Rectal smooth muscle tissue (tissue), 1 donor: ENCODE measurements around the gene CMSS1.

Experiments
- H3K27ac ChIP-seq: one replicate; pipeline ENCODE4 v1.7.0; 2013; ENCODE audit warnings: low read depth, low read length, inconsistent platforms
- H3K27me3 ChIP-seq: one replicate; pipeline ENCODE4 v1.7.0; 2013; ENCODE audit warnings: low read length; ENCODE audit not compliant: control insufficient read depth, insufficient read depth
- H3K36me3 ChIP-seq: one replicate; pipeline ENCODE4 v1.7.0; 2013; ENCODE audit warnings: low read length; ENCODE audit not compliant: control insufficient read depth, insufficient read depth
- H3K4me1 ChIP-seq: one replicate; pipeline ENCODE4 v1.7.0; 2013; ENCODE audit warnings: low read length; ENCODE audit not compliant: control insufficient read depth, insufficient read depth
- H3K4me3 ChIP-seq: one replicate; pipeline ENCODE4 v1.7.0; 2013; ENCODE audit warnings: low read length
- H3K9ac ChIP-seq: one replicate; pipeline ENCODE4 v1.7.0; 2013; ENCODE audit warnings: low read length

CMSS1 gene

GRCh38 chr3:100205171-100205570, 387.5 kb downstream of the CMSS1 start:
- H3K36me3 ChIP-seq: no peaks in the 10 kb centered on the region
- no peak overlapping the region for H3K4me3 ChIP-seq
- no peaks in the 10 kb centered on the region for H3K27me3 ChIP-seq
- peaks cover 4% of the 10 kb centered on the region for H3K4me1 ChIP-seq
- no peak overlapping the region for H3K27ac ChIP-seq
- H3K9ac ChIP-seq: no peak overlapping the region

GRCh38 chr3:100206687-100207086, 389.0 kb downstream of the CMSS1 start:
- no peaks in the 10 kb centered on the region for H3K36me3 ChIP-seq
- no peak overlapping the region for H3K27ac ChIP-seq
- no peaks in the 10 kb centered on the region for H3K27me3 ChIP-seq
- no peak overlapping the region for H3K4me3 ChIP-seq
- no peak overlapping the region for H3K9ac ChIP-seq
- peaks cover 14% of the 10 kb centered on the region for H3K4me1 ChIP-seq

- Histone ChIP-seq H3K27ac (no peak overlapping the region), H3K9ac (no peak overlapping the region), H3K4me1 (peaks cover 14% of the 10 kb centered on the region), H3K36me3 (no peaks in the 10 kb centered on the region), H3K27me3 (no peaks in the 10 kb centered on the region), H3K4me3 (no peak overlapping the region)
Observed at GRCh38 chr3:100207886-100208285, 390.2 kb downstream of the CMSS1 start.

GRCh38 chr3:100209169-100209568, 391.5 kb downstream of the CMSS1 start:
- Histone ChIP-seq H3K27ac (no peak overlapping the region), H3K9ac (no peak overlapping the region), H3K27me3 (no peaks in the 10 kb centered on the region), H3K4me3 (no peak overlapping the region), H3K4me1 (peaks cover 14% of the 10 kb centered on the region), H3K36me3 (no peaks in the 10 kb centered on the region)

- H3K4me1 ChIP-seq: peaks cover 14% of the 10 kb centered on the region
- H3K9ac ChIP-seq: no peak overlapping the region
- no peak overlapping the region for H3K4me3 ChIP-seq
- H3K27ac ChIP-seq: peak overlapping the region; percentile 87
- no peaks in the 10 kb centered on the region for H3K27me3 ChIP-seq
- no peaks in the 10 kb centered on the region for H3K36me3 ChIP-seq
Observed at GRCh38 chr3:100209948-100210771, 392.5 kb downstream of the CMSS1 start.

GRCh38 chr3:100210772-100211135, 393.1 kb downstream of the CMSS1 start:
- Histone ChIP-seq H3K4me1 (peaks cover 14% of the 10 kb centered on the region), H3K36me3 (no peaks in the 10 kb centered on the region), H3K27ac (peak overlapping the region; percentile 87), H3K27me3 (no peaks in the 10 kb centered on the region), H3K9ac (no peak overlapping the region), H3K4me3 (no peak overlapping the region)

GRCh38 chr3:100213891-100214573, 396.4 kb downstream of the CMSS1 start:
- H3K4me3 ChIP-seq: no peak overlapping the region
- no peak overlapping the region for H3K9ac ChIP-seq
- H3K27ac ChIP-seq: peak overlapping the region; percentile 11
- peaks cover 14% of the 10 kb centered on the region for H3K4me1 ChIP-seq
- no peaks in the 10 kb centered on the region for H3K36me3 ChIP-seq
- no peaks in the 10 kb centered on the region for H3K27me3 ChIP-seq

- Histone ChIP-seq H3K27ac (no peak overlapping the region), H3K36me3 (no peaks in the 10 kb centered on the region), H3K9ac (no peak overlapping the region), H3K4me1 (peaks cover 14% of the 10 kb centered on the region), H3K27me3 (no peaks in the 10 kb centered on the region), H3K4me3 (no peak overlapping the region)
Observed at GRCh38 chr3:100214574-100214964, 396.9 kb downstream of the CMSS1 start.

- no peaks in the 10 kb centered on the region for H3K27me3 ChIP-seq
- no peak overlapping the region for H3K4me3 ChIP-seq
- H3K9ac ChIP-seq: no peak overlapping the region
- H3K36me3 ChIP-seq: no peaks in the 10 kb centered on the region
- H3K27ac ChIP-seq: no peak overlapping the region
- no peaks in the 10 kb centered on the region for H3K4me1 ChIP-seq
Observed at GRCh38 chr3:100216713-100217112, 399.1 kb downstream of the CMSS1 start.

GRCh38 chr3:100221159-100221558, 403.5 kb downstream of the CMSS1 start:
- no peaks in the 10 kb centered on the region for H3K4me1 ChIP-seq
- no peak overlapping the region for H3K4me3 ChIP-seq
- H3K27ac ChIP-seq: no peak overlapping the region
- H3K36me3 ChIP-seq: no peaks in the 10 kb centered on the region
- no peak overlapping the region for H3K9ac ChIP-seq
- no peaks in the 10 kb centered on the region for H3K27me3 ChIP-seq

- H3K4me1 ChIP-seq: no peaks in the 10 kb centered on the region
- no peaks in the 10 kb centered on the region for H3K36me3 ChIP-seq
- no peaks in the 10 kb centered on the region for H3K27me3 ChIP-seq
- no peak overlapping the region for H3K9ac ChIP-seq
- H3K27ac ChIP-seq: no peak overlapping the region
- no peak overlapping the region for H3K4me3 ChIP-seq
Observed at GRCh38 chr3:100225193-100225592, 407.5 kb downstream of the CMSS1 start.

GRCh38 chr3:100225883-100226282, 408.2 kb downstream of the CMSS1 start:
- Histone ChIP-seq H3K4me3 (no peak overlapping the region), H3K9ac (no peak overlapping the region), H3K36me3 (no peaks in the 10 kb centered on the region), H3K27me3 (no peaks in the 10 kb centered on the region), H3K27ac (no peak overlapping the region), H3K4me1 (no peaks in the 10 kb centered on the region)
